NCI-H2171 treated with DMSO at 0.1 percent for 48 hours (cell line): ENCODE data around the gene PRRT2.
"Not testable (repeated sequence)": the region's sequence is repeated elsewhere in the genome, so short reads cannot be mapped to it uniquely, and the experiment has no call there.

Experiments used
- DNase-seq: peaks from one replicate; lab custom pipeline; 2025; lab: John Stamatoyannopoulos, UW

PRRT2 gene

DNA sequence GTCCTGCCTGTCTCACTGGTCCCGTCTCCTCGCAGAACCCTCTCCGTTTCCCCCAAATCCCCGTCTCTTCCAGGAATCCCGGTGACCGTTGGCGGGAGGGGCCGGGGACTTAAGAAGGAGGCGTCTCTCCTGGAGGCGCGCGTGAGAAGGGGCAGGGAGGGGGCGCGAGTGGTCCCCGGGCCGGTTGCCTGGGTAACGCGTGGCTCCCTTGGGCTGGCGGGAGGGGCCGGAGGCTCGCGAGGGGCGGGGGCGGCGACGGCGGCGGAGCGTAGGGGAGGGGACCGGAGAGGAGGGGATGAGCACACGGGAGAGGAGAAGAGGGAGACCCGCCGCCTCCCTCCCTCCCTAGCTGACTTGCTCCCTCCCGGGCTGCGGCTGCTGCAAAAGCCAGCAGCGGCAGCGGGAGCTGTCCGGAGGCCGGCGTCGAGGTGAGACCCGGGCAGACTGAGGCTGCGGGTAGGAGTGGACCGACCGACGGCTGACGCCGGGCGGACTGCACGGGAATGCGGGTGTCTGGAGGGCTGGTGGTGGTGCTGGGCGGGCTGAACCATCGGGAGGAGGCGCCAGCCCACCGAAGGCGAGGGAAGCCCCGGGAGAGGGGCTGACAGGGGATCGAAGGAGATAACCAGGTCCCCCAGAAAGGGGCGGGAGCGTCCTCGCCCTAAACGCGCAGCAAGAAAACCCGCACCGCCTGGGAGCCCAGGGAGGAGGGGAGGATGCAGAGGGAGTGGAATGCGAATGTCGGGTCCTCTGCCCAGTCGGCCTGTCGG, at the start of gene PRRT2:
Gene PRRT2 (plus strand): TSS at position 298 of the 770 bp plus-strand sequence. CDS start 862 bp downstream, outside the sequence.
- peak; percentile 77 for DNase-seq

DNA sequence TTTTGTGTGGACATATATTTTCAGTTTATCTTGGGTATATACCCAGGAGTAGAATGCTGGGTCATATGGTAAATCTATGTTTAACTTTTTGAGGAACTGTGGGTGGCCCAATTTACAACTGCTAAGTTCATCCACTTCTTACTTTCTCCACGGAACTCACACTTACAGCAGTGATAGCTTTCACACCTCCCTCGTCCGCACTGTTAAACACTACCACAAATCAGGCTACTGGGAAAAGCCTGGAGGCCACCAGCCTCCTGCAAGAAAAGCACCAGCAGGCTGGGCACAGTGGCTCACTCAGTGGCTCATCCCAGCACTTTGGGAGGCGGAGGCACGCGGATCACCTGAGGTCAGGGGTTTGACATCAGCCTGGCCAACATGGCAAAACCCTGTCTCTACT, 48.7 kb upstream of the PRRT2 start:
- no peak for DNase-seq

DNA sequence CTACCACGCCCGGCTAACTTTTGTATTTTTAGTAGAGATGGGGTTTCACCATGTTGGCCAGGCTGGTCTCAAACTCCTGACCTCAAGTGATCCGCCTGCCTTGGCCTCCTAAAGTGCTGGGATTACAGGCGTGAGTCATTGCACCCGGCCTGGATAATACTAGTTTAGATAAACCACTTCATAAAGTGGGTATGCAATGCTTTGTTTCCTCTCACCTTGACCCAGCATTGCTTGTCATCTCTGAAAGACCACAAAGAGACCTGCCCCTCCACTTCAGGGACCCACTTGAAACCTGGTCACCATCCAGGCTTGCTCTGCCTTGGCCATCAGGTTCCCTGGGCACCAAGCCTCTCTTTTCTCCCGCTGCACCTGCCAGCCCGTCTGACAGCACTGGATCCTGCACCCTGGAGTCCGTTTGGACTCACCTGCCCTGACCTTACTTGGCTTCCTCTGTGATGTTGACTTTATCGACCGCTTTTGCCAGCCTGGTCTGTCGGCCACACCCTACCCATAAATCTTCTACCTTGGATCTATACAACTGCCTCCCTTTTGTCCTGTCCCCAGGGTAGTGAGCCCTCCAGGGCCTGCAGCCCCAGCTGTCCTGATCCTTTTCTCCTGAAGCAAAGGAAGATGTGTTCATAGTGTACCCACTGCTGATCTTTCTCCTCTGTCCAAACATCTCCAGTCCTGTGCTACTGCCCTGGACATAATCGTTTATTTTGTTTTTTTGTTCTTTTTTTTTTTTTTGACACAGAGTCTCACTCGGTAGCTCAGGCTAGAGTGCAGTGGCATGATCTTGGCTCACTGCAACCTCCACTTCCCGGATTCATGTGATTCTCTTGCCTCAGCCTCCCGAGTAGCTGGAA, 46.6 kb upstream of the PRRT2 start:
- no peak for DNase-seq

DNA sequence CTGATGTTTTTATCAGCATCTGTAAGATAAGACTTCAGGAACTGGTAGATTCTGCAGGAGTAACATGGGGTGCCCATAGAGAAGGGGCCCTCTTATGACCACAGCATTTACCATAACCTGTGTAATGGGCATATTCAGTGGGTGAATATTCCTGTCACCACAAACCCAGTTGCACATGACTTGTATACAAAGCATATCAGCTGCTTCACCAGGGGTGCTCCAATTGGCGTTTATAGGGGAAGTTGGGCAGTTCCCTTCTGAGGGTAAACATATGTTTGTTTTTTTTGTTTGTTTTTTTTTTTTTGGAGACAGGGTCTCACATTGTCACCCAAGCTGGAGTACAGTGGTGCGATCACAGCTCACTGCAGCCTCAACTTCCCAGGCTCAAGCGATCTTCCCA, 45.4 kb upstream of the PRRT2 start:
- DNase-seq = no peak

DNA sequence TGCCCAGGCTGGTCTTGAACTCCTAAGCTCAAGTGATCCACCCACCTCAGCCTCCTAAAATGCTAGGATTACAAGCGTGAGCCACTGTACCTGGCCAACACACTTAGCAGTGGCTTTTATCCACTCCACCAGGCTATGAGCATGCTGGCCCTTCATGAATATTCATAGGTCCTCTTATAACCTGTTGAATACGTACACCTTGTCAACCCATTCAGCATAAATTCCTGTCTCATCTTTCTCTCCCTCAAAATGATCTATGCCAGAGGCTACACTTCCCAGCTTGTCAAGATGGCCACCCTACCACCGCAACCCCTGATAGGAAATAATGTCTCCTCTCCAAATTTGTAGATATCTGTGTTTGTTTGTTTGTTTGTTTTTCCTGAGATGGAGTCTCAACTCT, 44.9 kb upstream of the PRRT2 start:
- no peak for DNase-seq

DNA sequence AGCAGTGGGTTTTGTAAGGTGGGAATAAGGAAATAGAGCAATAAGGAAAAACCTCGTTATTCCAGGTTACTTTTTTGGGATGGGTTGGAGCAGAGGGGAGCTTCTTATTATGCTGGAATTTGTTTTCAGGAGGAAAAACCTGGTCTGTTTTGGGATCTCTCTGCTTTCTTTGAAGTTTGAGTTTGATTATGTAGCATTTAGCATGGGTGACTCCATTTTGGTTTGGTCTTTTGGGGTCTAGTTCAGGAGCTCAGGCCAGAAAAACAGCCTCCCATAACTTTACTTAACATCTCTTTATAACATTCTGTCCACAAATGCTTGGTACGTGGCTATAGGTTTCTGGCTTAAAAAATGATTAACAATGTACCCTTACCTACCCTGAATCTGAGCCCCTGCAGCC, 42.5 kb upstream of the PRRT2 start:
- no peak for DNase-seq

DNA sequence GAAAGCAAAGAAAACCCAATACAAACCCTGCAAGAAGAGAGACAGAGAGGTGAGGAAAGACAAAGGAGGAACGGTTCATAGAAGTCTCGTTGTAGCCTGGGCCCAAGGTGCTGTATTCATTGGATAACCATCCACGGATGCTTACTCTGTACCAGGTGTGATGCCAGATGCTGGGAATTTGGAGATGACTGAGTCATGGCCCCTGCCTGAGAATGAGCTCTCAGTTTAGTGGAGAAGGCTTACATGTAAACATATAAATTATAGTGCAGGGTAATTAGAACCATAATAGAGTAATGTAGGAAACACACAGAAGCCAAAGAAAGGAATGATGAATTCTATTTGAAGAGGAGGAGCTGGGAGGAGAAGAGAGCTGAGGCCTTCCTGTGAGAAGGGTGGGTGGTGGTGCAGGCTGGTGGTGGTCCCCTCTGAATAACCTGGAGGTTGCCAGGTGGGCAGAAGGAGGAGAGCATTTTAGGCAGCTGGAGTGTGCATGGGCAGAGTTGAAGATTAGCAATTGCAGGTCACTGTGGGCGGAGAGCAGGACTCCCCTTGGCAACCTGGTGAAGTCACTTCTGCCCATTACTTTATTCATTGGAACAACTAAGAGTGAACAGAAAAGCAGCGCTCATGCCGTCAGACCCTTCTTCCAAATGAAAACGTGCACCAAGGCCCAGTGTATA, 41.6 kb upstream of the PRRT2 start:
- DNase-seq = peak; percentile 65

DNA sequence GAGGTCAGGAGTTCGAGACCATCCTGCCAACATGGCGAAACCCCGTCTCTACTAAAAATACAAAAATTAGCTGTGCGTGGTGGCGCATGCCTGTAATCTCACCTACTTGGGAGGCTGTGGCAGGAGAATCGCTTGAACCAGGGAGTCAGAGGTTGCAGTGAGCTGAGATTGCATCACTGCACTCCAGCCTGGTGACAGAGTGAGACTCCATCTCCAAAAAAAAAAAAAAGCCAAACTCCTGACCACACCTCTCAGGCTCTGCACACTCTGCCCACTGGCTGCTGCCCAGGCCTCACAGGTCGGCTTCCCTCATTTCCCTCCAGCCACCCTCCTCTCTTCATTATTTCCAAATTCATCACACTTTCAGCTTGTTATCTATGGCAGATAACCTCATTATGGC, 39.7 kb upstream of the PRRT2 start:
- DNase-seq = not testable (repeated sequence)

DNA sequence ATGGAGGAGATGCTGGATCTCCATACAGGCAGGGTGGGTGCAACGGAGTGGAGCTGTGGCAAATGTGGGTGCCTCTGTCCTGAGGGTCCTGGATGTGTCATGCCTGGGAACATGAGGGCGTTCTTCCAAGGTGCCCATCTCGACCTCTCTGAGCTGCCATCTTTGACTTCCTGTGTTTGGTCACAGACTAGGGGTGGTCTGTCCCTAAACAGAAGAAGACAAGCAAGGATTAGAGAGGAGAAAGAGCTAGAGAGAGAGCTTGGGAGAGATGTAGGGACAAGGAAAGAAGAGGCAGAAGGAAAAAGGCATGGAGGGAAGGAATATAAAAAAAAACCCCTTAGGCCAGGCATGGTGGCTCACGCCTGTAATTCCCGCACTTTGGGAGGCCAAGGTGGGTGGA, 37.3 kb upstream of the PRRT2 start:
- no peak for DNase-seq

DNA sequence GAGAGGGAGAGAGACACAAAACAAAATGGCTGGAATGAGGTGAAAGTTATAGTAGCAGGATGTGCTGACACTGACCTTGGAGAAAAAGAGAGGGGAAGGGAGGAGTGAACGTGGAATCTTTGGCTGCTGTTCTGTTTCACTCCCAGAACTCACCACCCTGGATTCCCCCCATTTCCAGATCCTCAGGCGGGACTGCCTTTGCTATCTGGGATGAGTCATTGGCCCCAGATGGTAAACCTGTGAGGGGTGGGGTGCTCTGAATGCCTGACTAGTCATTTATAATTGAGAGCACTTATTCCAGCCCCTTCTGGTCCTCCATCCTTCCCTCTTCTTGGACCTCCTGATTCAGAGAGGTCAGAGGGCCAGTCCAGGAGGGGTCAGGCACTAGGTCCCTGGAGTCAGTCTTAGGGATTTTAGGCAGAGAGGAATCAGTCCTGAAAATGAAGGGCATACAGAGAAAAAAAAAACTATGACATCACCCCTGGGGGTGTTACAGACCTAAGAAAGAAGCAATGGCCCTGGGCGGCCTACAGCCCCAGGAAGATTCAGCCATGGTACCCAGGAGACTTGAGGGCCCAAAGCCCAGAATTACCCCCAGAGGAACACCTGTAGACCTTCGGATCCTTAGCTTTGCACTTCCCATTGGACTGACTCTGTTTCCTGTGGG, 36.1 kb upstream of the PRRT2 start:
- DNase-seq = peak; percentile 74

DNA sequence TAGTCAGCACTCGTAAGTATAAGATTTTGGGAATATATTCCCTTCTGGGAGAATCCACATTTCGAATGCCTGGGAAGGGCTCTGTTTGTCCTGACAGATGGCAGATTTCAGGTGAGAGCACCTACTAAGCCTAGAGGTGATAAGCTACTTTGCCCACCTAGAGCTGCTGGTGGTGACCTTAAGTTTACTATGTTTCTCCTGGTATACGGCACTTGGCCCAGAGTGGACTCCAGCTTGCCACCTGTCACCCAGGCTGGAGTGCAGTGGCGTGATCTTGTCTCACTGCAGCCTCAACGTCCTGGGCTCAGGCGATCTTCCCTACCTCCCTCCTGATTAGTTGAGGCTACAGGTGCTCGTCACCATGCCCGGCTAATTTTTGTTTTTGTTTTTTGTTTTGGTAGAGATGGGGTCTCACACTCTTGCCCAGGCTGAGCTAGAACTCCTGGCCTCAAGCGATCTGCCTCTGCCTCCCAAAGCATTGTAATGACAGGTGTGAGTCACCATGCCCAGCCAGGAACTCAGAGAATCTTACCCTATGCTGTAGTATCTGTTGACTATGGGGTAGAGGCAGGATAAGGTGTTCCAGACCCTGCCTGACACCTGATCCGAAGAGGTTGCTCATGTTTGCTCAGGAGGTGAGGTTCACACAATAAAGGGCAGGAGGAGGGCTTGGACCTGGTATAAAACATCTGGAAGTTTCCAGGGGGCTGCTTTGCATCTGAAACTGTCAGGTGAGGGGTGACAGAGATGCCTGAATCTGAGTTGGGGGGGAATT, 34.2 kb upstream of the PRRT2 start, which contains the start of gene ZG16:
Gene ZG16 (plus strand): TSS at position 681 of the 775 bp plus-strand sequence. CDS start 1,011 bp downstream, outside the sequence.
- DNase-seq = peak; percentile 5

DNA sequence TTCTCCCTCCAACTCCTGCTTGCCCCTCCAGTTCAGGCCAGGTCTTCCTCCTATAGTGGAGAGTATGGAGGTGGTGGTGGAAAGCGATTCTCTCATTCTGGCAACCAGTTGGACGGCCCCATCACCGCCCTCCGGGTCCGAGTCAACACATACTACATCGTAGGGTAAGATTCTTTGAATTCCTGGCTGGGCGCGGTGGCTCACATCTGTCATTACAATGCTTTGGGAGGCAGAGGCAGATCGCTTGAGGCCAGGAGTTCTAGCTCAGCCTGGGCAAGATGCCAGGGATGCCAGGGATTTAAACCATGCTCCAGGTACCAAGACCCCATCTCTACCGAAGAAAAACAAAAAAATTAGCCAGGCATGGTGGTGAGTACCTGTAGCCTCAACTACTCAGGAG, 32.5 kb upstream of the PRRT2 start:
- DNase-seq = no peak

DNA sequence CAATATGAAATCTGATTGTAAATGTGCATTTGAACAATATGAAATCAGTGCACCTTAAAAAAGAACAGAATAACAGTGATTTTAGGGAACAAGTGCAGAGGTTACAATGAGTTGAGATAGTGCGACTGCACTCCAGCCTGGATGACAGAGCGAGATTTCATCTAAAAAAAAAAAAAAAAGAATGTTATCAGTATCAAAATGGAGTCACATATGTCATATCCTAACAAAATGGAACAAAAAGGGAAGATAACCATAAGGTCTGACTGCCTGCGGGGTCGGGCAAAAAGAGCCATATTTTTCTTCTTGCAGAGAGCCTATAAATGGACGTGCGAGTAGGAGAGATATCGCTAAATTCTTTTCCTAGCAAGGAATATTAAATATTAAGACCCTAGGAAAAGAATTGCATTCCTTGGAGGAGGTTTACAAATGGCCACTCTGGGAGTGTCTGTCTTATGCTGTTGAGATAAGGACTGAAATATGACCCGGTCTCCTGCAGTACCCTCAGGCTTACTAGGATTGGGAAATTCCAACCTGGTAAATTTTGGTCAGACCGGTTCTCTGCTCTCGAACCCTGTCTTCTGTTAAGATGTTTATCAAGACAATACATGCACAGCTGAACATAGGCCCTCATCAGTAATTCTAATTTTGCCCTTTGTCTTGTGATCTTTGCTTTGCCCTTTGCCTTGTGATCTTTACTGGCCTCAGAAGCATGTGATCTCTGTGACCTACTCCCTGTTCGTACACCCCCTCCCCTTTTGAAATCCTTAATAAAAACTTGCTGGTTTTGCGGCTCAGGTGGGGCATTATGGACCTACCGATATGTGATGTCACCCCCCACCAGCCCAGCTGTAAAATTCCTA, 28.7 kb upstream of the PRRT2 start:
- not testable (repeated sequence) for DNase-seq

DNA sequence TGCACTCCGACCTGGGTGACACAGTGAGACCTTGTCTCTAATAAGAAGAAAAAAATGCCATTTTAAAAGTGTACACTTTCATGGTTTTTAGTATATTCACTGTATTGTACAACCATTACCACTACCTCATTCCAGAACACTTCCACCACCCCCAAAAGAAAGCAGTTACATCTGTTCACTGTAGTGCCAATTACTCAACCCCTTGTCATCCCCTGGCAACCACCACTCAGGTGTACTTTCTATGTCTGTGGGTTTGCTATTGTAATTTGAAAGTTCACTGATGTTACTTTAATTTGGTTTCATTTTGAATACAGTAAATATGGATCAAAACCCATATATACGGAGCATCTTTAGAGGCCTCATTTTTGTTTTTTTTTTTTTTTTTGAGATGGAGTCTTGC, 27.8 kb upstream of the PRRT2 start:
- no peak for DNase-seq

DNA sequence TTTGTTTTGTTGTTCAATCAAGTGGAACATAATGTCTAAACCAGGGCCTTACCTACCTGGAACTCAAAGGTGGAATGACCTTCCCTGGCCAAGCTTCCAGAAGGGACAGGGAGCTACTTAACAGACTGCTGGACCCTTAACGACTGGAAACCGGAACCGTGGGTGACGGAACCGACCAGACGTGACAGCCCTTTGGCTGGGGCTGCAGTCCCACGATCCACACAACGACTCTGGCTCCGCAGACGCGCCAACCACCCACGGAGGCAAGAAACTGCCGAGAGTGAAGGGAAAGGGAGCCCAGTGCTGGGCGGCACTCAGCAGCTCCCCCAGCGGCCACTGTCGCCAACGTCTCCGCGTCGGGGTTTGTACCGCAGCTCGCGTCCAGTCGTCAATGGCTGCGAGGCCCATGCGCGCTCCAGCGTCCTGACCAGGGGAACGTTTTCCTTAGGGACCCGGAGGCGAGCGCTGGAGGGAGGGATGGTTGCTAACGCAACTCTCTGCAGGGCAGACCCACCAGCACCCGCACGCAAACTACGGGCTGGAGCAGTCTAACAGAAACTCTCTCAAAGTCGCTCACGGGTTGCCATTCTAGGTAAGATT, 27.0 kb upstream of the PRRT2 start:
- DNase-seq = no peak

DNA sequence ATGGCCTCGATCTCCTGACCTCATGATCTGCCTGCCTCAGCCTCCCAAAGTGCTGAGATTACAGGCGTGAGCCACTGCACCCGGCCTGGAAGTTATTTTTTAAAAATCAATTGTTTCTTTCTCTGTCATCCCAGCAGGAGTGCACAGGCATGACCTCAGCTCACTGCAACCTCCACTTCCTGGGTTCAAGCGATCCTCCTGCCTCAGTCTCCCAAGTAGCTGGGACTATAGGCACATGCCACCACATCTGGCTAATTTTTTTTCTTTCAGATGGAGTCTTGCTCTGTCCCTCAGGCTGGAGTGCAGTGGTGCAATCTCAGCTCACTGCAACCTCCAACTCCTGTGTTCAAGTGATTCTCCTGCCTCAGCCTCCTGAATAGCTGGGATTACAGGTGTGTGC, 24.8 kb upstream of the PRRT2 start:
- DNase-seq = not testable (repeated sequence)

DNA sequence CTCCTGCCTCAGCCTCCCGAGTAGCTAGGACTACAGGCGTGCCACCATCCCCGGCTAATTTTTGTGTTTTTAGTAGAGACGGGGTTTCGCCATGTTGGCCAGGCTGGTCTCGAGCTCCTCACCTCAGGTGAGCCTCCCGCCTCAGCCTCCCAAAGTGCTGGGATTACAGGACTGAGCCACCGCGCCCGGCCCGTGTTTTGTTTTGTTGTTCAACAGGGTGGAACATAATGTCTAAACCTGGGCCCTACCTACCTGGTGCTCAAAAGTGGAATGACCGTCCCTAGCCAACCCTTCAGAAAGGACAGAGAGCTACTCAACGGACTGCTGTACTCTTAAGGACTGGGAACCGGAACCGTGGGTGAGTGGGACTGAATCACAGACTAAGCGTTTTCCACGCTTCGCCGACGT, 22.2 kb upstream of the PRRT2 start:
- DNase-seq = no peak

DNA sequence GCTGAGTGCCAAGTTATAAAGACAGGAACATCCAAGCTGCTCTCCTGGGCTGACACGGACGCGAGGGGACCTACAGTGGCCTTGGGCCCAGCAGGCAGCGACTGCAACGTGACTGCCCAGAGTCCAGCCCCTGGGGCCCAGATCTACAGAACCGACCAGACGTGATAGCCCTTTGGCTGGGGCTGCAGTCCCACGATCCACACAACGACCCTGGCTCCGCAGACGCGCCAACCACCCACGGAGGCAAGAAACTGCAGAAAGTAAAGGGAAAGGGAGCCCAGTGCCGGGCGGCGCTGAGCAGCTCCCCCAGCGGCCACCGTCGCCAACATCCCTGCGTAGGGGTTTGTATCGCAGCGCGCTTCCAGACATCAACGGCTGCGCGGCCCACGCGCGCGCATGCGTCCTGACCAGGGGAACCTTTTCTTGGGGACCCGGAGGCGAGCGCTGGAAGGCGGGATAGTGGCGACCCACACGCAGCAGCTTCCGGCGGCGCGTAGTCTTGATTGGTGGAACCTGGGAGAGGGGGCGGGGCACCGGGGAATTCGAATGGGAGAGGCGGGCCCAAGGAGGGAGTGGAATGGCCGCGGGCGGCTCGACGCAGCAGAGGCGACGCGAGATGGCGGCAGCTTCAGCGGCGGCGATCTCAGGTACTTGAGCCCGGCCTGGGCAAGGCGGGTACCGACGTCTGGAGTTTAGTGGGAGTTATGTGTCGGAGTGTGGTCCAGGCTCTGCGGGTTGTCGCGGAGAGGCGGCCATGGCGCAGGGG, 21.6 kb upstream of the PRRT2 start, which contains the start of gene KIF22:
Gene KIF22 (plus strand): TSS at position 569 of the 766 bp plus-strand sequence. CDS start 9 bp downstream, at position 578.
- peak; percentile 98 for DNase-seq
